ENCODE measurements around the gene BAIAP2. TPM values are rescaled to one million over a fixed set of nuclear protein-coding genes. Genes with fewer than 3 reads are reported as not detected.

Gene BAIAP2
- total RNA-seq, 1 experiment from 2014 or later = 14.9 TPM

DNA sequence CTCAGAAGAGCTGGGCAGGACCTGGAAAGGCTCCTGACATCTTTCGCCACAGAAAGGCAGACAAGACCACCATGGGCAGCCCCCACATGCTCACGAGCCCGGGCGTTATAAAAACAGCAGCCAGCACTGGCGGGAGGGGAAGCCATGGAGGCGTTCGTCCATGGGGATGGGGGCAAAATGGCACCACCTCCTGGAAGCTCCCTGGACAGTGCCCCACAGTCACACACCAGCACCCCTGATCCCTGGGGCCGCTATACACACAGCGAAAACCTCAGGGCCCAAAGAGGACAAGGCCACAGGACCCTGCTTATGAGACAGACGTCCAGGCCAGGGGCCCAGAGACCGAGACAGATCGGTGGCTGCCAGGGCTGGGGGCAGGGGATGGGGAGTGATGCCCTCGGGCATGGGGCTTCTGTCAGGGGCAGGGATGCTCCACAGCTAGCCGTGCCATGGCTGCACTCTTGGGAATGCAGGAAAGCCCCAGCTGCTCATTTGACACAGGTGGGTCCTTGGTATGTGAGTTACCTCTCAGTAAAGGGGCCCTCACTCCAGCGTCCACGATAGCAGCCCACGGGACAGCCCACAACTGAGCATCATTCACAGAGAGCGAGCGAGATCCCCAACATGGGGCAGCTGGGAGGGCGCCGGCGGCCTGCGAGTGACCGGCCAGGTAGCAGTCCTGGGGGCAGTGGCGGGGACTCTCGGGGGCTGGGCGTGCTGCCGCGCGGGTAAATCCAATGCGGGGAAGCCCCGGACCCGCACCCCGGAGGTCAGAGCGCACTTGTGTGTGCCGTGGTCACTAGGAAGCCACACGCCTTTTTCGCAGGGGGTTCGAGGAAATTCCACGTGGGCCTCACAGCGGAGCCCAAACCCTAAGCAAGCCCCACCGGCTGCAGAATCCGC lies 124.0 kb downstream of the BAIAP2 start:
- no peak for DNase-seq
- Histone ChIP-seq H3K4me3 (ENCODE audit: insufficient read depth, low read depth, low read length) (no peak overlapping the region), H3K36me3 (replicated peaks; ENCODE audit: control insufficient read depth, insufficient read depth, low read length) (no peaks in the 10 kb centered on the region), H3K27me3 (ENCODE audit: control insufficient read depth, insufficient read depth, low read length) (no peaks in the 10 kb centered on the region)

DNA sequence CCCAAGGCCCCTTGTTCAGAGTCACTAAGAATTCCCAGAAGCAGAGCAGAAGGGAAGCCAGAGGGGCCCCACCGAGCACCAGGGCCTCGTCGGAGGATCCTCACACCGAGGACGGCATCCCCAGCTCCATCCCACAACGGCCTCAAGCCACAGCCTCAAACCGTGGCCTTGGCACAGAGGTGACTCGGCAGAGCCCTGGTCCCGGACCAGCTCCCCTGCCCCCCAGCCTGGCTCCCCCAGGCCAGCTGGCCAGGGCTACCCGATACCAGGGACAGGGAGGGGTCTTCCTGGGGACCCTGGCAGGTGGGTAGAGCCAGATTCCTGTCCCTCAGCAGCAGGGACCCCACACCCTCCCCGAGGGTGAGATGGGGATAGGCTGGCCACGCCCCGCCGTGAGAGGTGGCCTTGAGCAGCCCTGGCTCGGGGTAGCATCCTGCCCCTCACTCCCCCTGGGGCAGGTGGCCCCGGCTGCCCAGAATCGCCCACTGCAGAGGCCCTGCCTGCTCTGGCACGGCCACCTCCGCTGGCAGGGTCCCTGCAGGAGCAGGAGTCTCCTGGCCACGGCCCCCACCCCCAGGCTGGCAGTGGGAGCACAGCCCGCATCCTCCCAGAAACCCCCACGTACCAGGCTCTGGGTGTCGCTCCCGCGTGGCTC lies 124.8 kb downstream of the BAIAP2 start:
- DNase-seq = no peak
- Histone ChIP-seq H3K27me3 (ENCODE audit: control insufficient read depth, insufficient read depth, low read length) (no peaks in the 10 kb centered on the region), H3K4me3 (ENCODE audit: insufficient read depth, low read depth, low read length) (no peak overlapping the region), H3K36me3 (replicated peaks; ENCODE audit: control insufficient read depth, insufficient read depth, low read length) (no peaks in the 10 kb centered on the region)

DNA sequence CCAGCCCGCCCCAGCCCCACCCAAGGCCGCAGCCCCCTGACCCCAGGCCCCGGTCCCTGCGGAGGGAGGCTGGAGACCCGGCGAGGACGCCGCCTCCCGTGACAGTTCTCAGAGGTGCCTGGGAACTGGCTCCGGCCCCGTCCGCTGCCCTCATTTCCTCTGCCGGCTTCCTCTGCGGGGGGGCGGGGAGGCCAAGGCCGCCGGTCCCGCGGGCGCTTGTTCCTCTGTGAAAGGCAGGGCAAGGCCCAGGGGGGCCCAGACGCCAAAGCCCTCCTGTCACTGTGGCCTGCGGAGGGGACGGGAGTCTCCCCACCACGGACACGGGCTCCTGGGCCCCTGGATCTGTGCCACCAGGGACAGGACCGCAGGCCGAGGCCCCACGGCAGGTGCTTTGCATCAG lies 125.4 kb downstream of the BAIAP2 start:
- H3K36me3 ChIP-seq (replicated peaks; ENCODE audit: control insufficient read depth, insufficient read depth, low read length) = no peaks in the 10 kb centered on the region
- H3K4me3 ChIP-seq (ENCODE audit: insufficient read depth, low read depth, low read length) = no peak overlapping the region
- no peaks in the 10 kb centered on the region for H3K27me3 ChIP-seq (ENCODE audit: control insufficient read depth, insufficient read depth, low read length)
- no peak for DNase-seq

DNA sequence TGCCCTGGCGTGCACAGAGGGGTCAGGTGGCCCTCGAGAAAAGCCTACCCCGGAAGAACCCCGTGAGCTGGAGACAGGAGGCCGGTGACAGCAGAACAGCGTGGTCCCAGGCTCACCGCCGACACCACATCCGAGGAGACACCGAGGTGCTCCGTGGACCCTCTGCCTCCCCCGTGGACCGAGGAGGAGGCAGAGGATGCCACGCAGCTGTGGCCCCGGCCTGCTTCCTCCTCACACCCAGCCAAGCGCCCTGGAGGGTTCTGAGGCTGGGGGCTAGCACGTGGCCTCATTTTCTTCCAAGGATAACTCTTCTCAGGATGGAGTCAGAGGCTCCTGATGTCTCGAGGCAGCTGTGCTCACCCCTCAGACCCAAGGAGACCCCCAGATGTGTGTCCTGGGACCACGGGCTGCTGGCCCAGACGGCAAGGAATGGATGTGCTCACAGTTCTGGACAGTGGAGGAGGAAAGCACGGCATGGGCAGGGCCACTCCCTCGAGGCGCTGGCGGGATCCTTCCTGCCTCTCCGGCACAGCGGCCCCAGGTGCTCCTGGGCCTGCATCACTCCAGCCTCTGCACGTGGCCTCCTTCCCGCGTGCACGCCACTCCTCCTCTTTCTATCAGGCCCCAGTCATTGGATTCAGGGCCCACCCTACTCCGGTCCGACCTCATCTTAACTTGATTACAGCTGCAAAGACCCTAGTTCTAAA lies 125.9 kb downstream of the BAIAP2 start:
- peaks cover 1% of the 10 kb centered on the region; the same call in 1 of the 2 replicates for H3K27me3 ChIP-seq (ENCODE audit: control insufficient read depth, insufficient read depth, low read length)

DNA sequence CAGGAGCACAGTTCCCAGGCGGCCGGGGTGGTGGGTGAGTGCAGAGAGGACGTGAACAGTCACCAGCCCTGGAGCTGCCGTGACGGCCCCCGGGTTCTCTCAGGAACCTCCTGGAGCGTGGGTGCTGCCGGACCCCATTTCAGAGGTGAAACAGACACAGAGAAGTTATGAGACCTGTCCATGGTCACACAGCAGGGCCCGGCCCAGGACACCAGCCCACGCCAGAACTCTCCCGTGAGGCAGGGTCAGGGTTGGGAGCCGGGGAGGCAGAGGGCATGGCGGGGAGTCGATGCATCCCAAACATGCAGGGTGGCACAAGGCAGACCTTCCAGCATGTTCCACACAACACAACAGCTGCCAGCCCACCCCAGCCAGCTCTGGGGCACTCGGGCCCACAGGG lies 126.6 kb downstream of the BAIAP2 start:
- Histone ChIP-seq H3K4me3 (ENCODE audit: insufficient read depth, low read depth, low read length) (no peak overlapping the region), H3K36me3 (replicated peaks; ENCODE audit: control insufficient read depth, insufficient read depth, low read length) (no peaks in the 10 kb centered on the region), H3K27me3 (ENCODE audit: control insufficient read depth, insufficient read depth, low read length) (peaks cover 3% of the 10 kb centered on the region)
- no peak for DNase-seq

More for the DNA sequence above, 125.9 kb downstream of the BAIAP2 start:
- DNase-seq = no peak
- Histone ChIP-seq H3K36me3 (replicated peaks; ENCODE audit: control insufficient read depth, insufficient read depth, low read length) (no peaks in the 10 kb centered on the region), H3K4me3 (ENCODE audit: insufficient read depth, low read depth, low read length) (no peak overlapping the region)

DNA sequence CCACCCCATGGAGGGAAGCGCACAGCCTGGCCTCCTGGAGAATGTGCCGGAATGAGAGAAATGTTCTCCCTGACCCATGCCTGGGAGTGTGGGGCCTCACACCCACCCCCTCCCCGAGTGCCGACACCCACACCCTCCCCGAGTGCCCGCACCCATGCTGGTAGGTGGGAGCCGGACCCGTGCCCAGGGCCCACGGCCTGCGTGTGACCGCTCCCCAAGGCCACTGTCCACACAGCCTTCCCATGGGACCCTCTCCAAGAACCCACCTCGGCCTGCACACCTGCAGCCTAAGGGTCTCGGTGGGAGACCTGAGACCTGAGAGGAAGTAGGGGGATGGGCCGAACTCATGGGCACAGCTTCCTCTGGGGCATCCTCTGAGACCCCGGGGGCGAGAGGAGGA lies 127.0 kb downstream of the BAIAP2 start:
- Histone ChIP-seq H3K36me3 (replicated peaks; ENCODE audit: control insufficient read depth, insufficient read depth, low read length) (no peaks in the 10 kb centered on the region), H3K27me3 (ENCODE audit: control insufficient read depth, insufficient read depth, low read length) (peaks cover 4% of the 10 kb centered on the region), H3K4me3 (ENCODE audit: insufficient read depth, low read depth, low read length) (no peak overlapping the region)
- no peak for DNase-seq

DNA sequence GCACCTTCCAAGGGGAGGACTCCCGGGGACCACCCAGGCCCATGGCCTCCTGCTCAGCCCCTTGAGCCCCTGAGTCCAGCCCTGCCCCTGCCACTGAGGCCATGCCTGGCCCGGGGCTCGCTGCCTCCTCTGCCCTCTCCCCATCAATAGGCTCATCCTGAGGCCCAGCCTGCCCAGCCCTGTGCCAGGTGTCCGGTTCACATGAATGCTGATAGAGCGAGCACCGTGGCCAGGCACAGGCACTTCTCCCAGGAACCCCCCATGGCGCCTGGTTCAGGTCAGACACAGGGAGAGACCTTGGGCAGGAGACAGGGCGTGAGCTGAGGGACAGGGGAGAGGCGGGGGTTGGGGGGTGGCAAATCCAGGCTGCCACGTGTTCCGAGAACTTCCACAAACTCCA lies 127.5 kb downstream of the BAIAP2 start:
- H3K27me3 ChIP-seq (ENCODE audit: control insufficient read depth, insufficient read depth, low read length) = peaks cover 4% of the 10 kb centered on the region
- no peaks in the 10 kb centered on the region for H3K36me3 ChIP-seq (replicated peaks; ENCODE audit: control insufficient read depth, insufficient read depth, low read length)
- DNase-seq = no peak
- no peak overlapping the region for H3K4me3 ChIP-seq (ENCODE audit: insufficient read depth, low read depth, low read length)

DNA sequence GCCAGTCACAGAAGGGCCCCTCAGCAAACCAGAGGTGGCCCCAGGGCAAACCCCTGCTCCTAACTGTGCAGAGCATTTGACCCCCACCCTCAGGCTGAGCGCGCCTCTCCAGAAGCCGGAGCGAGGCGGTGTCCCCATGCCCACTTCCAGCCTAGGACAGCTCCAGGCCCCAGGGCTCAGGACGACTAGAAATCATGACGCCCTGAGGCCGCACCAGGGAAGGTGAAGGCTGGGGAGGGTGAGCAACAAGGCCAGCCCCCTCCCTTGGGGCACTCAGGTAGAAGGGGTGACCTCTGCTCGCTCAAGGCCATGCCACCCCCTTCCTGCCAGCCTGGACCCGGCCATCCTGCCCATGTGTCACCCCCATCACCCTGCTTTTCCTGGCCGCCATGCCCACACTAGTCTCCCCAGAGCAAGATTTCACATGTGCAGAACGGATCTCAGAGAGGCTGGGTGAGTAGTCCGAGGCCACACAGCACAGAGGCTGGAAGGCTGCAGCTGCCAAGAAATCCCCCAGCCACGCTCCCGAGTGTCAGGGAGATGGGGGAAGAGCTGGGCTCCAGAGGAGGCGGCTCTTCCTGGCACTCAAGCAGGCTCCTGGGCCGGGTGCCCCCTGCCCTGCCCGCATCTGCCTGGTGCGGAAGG lies 128.2 kb downstream of the BAIAP2 start:
- no peak overlapping the region for H3K4me3 ChIP-seq (ENCODE audit: insufficient read depth, low read depth, low read length)
- H3K27me3 ChIP-seq (ENCODE audit: control insufficient read depth, insufficient read depth, low read length) = peaks cover 4% of the 10 kb centered on the region
- DNase-seq = no peak
- H3K36me3 ChIP-seq (replicated peaks; ENCODE audit: control insufficient read depth, insufficient read depth, low read length) = no peaks in the 10 kb centered on the region

DNA sequence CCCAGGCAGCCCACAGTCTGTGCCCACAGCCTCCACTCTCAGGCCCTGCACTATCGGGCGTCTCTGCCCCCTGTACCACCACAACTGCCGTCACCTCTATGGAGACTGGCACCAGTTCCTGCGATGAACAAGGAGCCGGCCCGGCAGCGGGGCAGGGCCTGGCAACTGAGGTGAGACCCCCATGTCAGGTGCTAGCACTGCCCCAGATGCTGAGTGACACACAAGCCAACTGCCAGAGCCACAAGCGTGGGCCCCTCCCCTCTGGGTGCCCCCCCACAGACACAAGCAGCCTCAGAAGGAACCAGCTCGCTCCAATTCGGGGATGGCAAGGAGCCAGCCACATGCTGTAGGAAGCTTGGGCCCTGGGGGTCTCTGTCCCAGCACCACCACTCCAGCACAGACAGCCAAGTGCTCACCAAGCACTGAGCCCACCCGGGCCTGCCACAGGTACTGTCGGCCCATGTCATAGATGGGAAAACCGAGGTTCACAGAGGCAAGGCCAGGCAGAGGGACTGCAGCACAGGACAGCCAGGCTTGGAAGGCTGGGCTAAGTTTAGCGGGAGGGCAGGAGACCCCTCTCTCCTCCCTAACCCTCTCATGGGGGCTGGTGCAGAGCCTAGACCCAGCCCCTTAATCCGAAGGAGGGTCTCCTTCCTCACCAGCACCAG lies 128.9 kb downstream of the BAIAP2 start:
- Histone ChIP-seq H3K27me3 (ENCODE audit: control insufficient read depth, insufficient read depth, low read length) (peaks cover 4% of the 10 kb centered on the region), H3K36me3 (replicated peaks; ENCODE audit: control insufficient read depth, insufficient read depth, low read length) (no peaks in the 10 kb centered on the region), H3K4me3 (ENCODE audit: insufficient read depth, low read depth, low read length) (no peak overlapping the region)
- DNase-seq = no peak

DNA sequence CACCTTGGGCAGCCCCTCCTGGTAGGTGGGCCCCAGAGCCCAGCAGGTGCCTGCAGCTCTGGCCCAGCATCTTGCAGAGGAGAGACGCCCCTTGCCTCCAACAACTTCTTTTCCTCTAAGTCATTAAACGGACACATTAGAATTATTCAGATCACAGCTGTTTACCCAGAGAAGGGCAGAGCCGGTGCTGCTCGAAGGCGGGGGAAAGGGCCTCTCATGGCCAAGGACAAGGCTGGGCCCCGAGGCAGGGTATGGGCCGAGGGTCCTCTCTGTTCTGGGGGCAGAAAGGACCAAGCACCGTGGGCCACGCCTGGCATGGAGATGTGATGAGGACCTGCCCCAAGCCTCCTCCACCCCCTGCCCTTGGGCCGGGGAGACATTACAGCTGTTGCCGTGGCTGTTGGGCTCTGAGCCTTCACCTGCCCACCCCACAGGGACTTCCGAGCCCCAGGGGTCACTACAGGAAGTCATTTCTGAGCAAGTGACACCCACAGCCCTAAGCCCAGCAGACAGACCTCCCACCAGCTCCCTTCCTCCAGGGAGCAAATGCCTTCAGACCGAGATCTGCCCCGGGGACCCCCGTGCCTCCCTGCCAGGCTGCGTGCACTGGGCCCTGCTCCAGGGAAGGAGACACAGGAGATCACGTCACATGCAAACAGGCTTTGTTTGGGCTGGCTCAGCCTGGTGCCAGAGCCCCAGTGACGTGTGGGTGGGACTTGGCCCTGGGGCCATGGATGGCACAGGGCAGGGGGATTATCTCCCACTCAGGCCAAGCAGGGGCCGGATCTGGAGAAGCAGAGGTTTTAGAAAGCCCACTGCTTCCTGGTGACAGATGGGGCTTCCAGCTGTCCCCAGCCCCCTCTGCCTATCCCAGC lies 129.7 kb downstream of the BAIAP2 start:
- no peaks in the 10 kb centered on the region for H3K36me3 ChIP-seq (replicated peaks; ENCODE audit: control insufficient read depth, insufficient read depth, low read length)
- H3K4me3 ChIP-seq (ENCODE audit: insufficient read depth, low read depth, low read length) = no peak overlapping the region
- no peak for DNase-seq
- peaks cover 4% of the 10 kb centered on the region for H3K27me3 ChIP-seq (ENCODE audit: control insufficient read depth, insufficient read depth, low read length)

DNA sequence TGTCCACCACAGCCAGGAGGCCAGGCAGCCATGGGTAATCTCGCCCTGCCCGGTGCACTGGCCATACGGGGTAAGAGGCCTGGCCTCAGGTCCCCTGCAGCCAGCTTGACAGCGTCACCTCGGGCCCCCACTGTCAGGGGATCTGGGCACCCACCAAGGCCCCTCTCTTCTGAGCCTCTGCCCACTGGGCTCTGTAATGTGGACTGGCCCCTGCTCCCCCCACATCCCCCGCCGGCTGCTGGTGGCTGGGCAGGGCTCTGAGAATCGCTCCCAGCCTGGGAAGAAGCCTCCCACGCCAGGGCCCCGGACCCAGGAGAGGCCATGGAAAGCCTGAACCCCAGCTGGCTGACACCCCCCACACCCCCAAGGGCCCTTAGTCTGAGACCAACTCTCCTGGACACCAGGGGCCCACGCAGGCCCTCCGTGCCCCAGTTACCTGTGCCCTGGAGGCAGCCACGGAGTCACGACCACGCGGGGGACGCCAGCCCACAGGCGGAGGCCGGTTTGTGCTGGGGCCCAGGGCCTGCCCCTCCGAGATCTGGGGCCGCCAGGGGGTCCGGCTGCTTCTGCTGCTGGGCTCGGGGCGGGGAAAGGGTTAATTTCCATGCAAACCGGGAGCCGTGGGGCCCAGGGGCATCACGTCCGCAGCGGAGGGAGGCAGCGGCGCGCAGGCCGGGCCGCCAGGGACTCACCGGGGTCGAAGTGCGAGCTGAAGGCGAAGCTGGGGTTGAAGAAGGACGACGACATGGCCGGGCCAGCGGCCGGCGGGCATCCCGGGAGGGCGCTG lies 130.5 kb downstream of the BAIAP2 start, which contains the start of gene PVALEF:
Gene PVALEF (plus strand): TSS at position 262 of the 787 bp plus-strand sequence. CDS start 15,720 bp downstream, outside the sequence.
- peak within 1 kb of the TSS; percentile 40 for H3K4me3 ChIP-seq (ENCODE audit: insufficient read depth, low read depth, low read length)
- no peaks in the 10 kb centered on the region for H3K36me3 ChIP-seq (replicated peaks; ENCODE audit: control insufficient read depth, insufficient read depth, low read length)
- peaks cover 4% of the 10 kb centered on the region for H3K27me3 ChIP-seq (ENCODE audit: control insufficient read depth, insufficient read depth, low read length)
- peak; percentile 92 for DNase-seq

DNA sequence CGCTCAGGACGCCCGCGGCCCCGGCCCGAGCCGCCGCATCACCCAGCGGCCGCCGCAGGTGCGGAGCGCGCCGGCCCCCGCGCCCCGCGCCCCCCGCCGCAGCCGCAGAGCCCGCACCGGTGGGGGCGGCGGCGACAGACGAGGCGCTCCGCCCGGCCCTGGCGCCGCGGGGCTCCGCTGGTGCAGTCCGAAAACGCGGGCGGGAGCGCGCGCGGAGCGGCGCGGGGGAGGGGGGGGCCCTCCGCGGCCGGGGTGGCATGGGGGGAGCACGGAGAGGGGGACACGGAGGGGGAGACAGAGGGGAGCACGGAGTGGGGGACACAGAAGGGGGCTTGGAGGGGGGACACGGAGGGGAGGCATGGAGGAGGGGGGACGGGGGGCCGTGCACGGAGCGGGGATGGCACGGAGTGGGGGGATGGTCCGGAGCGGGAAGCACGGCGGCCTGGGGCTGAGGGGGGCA lies 131.1 kb downstream of the BAIAP2 start, which contains the start of gene AATK:
Gene AATK (minus strand): TSS at position 189 of the 460 bp plus-strand sequence. CDS start 229 bp downstream, outside the sequence.
- peak; percentile 92 for DNase-seq
- H3K36me3 ChIP-seq (replicated peaks; ENCODE audit: control insufficient read depth, insufficient read depth, low read length) = no peaks in the 10 kb centered on the region
- peak within 1 kb of the TSS; percentile 40 for H3K4me3 ChIP-seq (ENCODE audit: insufficient read depth, low read depth, low read length)
- H3K27me3 ChIP-seq (ENCODE audit: control insufficient read depth, insufficient read depth, low read length) = peaks cover 4% of the 10 kb centered on the region
